Cerebellar nuclear complex (tissue), 1 donor: ENCODE data around the gene CBLN1.
A peak's percentile ranks its signal among the peaks of the same experiment; 100 is the strongest.

Source experiments
- DNase-seq, 2 experiments: peaks; one replicate each; lab custom pipeline; 2025; lab: John Stamatoyannopoulos, UW

CBLN1 gene

DNA sequence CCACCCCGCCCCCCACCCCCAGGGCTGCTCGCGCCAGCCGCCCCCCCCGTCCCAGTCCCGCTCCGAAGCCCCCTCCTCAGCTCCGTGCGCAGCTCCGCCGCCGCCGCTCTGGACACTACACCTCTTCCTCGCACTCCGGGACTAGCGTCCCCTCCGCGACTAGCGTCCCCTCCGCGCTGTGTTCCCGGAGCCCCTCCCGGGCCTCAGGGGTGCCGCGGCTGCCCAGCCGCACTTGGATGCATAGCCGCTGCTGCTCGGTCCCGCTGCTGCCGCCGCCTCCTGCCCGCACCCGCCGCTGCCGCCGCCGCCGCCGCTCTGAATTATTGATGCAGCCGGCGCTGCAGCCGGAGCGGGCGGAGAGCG is at the start of gene CBLN1:
Gene CBLN1, minus strand, starts transcription at position 359 of the 363 bp plus-strand sequence. CDS start 373 bp downstream, outside the sequence.
- no peak for DNase-seq

DNA sequence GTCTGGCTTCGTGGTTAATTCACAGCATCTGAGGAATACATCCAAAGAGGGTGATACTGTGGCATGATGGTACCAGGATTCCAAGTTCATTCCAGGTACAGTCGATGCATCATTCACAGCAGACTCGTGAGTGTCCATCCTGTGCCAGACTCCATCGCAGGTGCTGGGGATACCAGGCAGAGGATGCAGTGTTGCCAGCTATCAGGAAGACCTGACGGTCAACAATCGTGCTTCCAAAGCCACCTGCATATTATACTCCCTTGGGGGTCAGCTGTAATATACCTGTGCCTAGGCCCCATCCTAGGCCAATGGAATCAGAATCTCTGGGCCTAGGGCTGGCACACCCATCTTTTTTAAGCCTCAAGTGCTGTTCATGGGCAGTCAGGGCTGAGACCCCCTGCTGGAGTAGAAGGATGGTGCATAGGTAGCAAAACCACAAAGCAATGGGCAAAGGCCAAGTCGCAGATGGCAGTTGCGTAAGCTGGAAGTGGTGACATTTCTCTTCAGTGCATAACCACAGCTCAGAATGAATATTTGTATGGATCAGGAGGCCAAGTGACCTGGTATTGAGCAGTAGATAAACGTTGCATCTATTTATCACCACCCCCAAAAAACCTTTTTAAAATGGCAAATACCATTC is 49.0 kb upstream of the CBLN1 start:
- peak in 1 of 2 experiments; percentile 69 for DNase-seq

DNA sequence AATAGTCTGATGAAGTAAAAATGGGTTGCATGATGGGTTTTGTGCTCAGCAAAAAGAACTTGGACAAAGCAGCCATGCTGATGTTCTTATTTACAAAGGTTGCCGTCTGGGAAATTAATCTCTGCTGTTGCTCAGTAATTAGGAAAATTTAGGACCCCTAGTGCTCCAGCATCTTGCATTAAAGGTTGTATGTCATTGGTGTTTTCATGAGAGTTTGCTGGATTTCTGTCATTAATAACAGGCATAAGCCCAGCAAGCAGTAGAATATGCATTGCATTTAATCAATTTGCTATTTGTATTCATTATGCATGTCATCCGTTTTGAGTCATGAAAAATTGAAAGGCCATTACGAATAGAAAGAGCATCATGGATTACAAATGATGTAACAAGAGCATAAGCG is 46.7 kb upstream of the CBLN1 start:
- no peak for DNase-seq

DNA sequence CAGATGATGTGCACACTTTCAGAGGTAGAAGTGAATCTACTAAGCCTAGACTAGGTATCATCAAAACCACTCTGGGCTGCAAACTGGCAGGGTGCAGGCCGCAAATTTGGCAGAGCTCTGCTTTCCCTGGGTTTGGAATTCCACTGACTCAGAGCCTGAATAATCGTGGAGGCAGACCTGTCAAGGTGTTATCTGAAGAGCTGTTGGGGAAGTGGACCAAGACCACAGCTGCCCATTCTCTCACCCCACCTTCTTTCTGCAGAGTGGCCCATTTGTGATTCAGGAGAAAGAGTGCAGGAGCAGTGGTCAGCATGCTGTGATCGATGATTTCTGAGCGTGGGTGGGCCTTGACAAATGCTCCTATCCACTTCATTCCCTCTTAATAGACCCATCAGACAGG is 45.8 kb upstream of the CBLN1 start:
- no peak for DNase-seq

DNA sequence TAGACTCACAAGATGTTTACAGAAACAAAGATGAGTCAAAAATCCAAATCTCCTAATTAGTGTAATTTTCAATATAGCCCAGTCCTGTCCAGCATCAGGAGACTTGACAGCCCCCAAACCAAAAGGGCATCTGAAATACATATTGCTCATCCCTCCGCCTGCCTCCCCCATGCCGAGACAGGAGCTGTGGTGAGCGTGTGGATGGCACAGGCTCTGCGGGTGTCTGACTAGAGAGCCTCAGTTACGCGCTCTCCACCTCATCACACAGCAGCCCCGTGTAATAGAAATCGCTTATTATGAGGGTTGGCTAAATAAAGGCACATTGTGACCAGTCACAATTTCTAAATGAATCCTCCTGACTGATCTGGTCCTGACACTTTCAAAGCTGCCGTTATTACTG is 43.1 kb upstream of the CBLN1 start:
- DNase-seq: peak in 1 of 2 experiments; percentile 23

DNA sequence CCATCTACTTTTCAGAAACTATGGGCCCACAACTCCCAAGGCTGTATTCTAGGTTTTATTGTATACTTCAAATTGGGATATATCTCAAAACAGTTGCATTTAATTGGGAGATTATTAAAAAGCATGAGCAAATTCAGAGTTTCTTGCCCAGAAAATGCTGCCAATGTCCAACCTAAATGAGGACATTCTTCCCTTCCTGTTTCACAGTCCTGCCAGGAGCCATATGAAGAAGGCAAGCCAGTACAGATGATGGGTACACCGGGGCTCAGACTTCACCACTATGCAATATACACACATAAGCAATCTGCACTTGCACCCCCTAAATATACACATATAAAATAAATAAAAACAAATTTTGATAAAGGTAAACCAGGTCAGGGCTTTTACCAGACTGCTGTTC is 34.0 kb upstream of the CBLN1 start:
- no peak for DNase-seq

DNA sequence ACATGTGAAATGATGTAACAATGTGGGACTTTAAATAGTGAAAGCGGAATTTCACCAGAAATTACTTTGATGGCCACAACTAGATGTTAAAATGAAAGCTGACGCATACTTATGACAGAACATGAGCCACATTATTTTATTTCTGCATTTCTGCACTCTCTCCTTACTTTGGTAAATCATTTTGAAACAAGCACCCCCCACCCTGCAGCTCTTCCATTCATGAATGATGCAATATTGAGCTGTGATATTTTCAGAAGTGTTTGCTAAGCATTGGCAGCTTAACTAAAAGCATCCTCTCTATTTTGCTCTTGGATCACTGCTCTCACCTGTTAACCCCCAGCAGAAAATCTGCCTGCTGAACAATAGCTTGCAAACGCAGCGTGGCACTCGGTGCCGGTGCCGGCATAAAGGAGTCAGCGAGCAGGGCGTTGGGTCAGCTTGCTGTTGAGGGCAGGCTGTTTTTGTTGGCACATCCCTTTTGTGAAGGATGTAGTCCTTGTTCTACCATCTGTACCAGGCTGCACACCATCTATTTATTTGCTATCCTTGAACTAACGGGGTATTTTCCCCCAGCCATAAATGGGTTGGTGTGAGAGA is 30.8 kb upstream of the CBLN1 start:
- DNase-seq: peak; percentile 23 to 73

DNA sequence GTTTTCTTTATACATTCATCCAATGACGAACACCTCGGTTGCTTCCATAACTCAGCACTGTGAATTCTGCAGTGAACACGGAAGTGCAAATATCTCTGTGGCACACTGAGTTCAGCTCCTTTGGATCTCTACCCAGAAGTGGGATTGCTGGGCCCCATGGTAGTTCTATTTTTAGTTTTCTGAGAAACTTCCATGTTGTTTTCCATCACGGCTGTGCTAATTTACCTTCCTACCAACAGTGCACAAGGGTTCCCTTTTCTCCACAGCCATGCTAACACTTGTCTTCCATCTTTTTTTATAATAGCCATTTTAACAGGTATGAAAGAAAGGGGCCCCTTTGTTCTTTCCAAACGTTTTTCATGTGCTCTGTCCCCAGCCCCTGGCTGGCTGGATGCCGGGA is 30.2 kb upstream of the CBLN1 start:
- DNase-seq: no peak

DNA sequence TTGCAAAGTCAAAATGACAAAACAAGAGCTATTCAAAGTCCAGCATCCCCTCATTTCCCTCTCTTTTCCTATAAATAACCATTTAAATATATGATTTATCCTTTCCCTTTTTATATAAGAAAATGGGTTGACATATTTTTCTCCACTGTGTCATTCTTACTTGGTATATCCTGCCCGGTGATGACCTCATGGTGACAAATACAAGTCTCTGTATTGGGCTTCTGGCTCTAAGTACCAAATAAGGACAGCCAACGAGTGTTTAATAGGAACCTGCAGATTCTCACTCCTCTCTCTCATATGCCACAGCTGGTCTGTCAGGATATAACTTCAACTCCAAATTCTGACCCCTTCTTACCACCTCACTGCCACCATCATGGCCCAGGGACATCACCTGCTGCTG is 25.5 kb upstream of the CBLN1 start:
- DNase-seq: no peak

DNA sequence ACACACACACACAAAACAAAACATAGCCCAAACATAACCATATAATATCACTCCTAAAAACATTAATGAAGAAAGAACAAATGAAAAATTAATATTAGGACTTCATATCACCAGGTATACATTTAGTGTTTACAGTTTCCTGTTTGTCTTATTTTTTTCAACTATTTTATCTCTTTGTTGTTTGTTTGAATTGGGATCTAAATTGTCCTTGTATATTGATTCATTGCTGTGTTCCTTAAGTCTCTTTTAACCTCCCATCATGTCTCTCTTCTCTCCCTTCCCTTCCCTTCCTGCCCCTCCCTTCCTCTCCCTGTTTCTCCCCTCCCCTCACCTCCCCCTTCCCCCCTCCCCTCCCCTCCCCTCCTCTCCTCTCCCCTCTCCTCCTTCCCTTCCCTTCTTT is 23.8 kb upstream of the CBLN1 start:
- DNase-seq: no peak

DNA sequence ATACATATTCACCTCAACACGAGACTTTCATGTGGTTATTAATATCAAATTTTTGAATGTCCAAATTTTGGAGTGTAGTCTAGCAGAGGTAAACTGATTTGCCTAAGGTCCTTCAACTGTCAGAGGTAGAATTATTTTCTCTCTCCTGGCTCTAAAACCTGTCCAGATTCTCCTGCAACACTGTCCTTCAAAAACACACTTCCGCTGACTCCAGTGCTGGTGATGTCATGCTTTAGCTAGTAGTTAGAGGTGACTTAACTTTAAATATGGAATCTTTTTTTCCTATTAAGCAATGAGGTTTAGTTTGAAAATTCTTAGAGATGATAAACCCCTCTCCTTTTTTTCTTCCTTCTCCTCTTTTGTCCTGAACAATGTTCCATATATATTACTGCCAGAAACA is 10.8 kb upstream of the CBLN1 start:
- DNase-seq: no peak

DNA sequence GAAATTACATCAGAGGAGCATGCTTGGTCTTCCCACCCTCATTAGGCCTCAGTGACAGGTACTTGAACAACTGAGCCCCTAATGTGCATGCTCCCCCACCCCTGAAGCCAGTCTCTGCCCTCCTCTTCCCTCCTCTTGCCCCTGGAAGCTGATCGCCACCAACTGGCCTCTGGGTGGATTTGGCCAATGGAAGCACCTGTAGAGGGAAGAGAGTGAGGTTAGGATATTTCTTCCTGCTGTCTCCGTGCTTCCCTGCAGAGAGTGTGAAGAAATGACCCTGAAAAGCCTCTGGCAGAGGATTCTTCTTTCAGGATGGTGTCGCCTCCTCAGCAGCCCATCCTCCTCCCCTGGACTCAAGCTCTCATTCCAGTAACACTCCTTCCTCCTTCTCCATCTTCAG is 5.9 kb upstream of the CBLN1 start:
- DNase-seq: no peak

DNA sequence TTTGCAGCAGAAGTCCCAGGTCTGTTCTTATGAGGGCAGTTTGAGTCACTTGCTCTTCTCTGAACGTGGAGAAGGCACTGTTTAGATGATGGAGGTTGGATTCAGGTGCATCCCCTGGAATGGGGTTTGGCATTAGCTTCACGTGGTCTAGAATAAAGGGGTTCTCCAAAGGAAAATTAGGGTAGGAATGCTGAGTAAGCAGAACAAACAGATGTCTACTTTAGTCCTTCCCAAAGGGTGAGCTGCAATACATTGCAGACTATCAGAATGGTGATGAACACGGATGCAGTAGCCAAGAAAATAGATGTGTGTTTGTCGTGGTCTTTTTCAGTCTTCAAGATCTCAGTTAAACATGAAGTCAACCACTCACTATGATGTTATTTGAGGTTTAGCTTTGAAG is 3.3 kb upstream of the CBLN1 start:
- DNase-seq: no peak

DNA sequence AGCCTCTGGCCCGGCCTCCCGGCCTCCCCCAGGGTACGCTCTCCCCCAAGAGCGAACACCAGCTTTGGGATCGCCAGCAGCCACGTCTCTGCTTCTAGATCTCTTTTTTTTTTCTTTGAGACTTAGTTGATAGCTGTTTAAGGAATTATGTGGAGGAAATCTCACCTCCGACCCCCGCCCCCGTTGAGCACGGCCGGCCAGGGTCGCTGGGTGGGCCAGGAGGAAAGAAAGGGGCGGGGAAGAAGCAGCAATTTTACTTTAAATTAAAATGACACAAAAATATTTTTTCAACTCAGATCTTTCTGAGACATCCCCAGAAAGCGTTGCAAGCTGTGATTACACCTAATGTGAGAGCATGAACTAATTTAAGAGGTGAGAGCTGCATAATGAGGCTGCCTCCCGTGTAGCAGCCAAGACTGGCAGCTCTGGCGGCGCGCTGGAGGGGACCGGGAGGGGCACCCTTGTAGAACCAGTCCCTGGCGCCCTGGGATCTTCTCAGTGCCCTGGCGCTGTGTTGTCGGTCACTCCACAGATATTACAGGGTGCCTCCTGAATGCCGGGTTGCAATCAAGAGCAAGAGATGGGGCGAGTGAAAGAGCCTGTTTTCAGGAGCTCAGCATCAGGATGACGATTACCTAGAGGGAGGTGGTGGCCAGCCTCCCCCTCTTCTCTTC is 1.9 kb upstream of the CBLN1 start:
- no peak for DNase-seq

DNA sequence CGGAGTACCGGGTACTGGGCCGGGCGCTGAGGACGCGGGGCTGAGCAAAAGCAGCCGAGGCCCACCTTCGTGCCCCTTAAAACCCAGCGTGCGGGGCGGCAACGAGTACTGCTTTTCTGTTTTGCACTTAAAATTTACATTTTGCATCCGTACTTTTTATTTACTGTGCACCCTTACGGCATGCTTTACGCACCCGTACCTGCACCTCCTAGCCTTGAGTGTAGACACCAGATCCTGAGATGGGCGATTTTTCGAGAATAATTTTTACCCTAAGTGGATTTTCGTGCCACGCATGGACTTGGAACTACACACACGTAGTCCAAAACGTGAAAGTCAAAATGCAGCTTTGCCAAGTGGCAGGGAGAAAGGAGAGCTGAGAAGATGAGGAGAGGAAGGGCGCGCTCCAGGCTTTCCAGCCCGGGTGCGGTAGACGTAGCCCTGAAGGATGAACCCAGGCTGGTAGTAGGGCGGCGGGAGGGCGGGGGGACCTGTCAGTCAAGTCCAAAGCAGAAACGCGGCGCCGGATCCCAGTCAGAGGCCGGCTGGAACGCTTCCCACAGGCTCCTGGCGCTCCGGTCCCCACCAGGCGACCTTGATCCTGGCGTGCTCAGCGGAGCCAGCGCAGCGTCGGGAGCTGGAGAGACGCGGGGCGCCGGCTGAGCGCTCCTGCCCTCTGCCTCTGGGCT is 1.2 kb upstream of the CBLN1 start:
- DNase-seq: no peak

DNA sequence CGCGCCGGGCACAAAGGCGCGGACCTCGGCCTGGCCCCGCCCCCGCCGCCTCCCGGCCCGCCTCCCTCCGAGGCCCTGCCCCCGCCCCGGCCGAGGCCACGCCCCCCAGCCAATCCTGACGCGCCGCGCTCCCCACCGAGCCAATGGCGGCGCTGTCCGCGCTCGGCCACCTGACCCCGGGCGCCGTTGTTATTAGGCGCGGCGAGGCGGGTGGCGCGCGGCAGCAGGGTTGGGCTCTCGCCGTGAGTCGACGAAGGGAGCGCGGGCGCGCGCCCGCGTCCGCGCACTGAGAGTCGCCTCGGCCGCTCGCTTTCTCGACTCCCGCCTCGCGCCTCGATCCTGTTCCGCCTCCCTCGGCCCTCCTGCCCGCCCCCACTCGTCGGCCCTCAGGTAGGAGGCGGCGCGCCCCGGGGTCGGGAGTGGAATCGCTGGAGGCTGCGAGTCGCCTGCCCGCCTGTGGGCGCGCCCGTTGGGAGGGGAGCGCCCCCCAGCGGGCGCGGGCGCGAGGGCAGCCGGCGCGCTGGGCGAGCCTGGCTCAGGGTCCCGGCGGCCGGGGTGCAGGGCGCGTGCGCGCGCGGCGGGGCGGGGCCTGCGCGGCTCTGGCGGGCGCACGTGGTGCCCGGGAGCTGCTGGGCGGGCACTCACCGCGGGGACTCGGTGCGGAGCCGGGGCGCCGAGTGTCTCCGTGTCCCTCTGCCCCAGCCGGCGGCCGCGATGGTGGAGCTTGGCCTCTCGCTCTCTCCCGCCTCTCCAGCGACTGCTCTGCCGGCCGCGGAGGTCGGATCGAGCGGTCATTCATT is 405 bp upstream of the CBLN1 start:
- peak; percentile 74 to 81 for DNase-seq

DNA sequence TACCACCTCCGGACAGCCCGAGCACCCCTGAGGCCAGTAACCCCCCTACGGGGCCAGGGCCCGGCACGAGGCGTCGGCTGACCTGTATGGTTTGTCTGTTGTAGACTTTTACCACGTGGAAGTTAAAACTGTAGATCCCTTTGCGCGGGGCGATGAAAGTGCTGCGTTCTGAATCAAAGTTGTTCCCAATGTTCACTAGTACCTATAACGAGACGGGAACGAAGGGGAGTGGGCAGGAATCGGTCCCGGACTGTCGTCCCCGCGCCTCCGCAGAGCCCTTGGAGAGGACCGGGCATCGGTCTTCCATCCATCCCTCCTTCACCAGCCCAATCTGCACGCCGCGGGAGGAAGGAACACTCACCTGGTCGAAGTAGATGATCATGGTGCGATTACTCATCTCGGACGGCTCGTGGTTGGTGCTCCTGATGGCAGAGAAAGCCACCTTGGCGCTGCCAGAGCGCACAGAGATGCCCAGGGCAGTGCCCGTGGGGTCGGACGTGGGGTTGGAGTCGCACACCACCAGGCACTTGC is 732 bp downstream of the CBLN1 start:
- no peak for DNase-seq

DNA sequence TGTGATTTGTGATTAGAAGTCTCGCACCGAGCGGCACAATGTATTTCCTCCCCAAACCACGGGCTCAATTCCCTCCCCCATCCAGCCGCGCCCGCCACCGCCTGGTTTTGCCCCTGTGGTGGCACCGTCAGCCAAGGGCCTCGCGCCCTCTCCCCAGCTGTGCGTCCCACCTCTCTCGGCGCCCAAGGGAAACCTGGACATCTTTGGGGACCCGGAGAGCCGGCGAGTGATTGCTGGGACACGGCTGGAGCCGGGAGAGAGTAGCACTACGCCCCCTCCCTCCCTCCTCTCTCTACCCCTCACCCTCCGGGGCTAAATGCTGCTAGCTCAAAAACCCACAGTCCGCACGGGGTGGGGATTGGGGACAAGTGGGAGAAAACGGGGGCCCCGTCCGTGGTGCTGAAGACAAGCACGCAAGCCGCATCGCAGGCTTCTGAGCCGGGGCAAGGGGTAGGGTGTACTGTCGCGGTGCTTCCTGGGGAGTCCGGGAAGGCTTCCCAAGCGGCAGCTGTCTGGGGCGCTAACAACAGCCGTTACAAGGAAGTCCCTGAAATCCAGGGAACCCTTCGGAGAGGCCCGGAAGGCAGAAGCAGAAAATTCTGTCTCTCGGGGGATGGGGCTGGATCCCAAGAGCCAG is 1.4 kb downstream of the CBLN1 start:
- no peak for DNase-seq

DNA sequence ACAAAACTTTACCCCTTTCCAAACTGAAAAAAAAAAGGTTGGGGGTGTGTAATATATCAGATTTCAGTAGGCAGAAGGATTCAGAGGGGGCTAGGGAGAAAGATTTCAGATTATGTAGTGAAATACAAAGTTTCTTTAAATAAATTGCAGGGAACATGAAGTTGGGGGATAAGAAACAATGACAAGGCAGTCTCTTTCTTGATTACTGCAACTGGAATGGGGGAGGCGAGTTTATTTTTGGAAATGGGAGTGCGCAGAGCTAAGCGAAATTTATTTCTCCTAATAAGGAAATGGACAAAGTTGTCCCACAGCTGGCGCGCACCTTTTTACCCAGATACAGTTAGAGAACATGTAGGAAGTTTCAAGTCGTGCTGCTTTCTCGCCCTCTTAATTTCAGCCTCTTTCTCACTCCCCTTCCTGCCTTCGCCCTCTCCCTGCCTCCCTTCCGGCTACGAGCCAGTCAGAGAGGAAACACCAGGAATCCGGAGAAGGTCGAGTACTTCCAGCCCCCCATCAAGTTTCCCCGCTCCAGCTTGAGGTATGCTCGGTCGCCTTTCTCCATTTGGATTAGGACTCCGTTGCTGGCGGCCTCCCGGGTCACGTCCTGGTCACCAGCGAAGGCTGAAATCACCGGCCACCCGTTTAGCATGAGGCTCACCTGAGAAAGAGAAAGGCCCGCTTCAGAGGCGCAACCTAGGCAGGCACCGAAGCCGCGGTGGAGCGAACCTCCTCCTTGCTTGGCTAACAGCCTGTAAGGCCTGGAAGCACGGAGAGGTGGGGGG is 2.5 kb downstream of the CBLN1 start:
- DNase-seq: no peak

DNA sequence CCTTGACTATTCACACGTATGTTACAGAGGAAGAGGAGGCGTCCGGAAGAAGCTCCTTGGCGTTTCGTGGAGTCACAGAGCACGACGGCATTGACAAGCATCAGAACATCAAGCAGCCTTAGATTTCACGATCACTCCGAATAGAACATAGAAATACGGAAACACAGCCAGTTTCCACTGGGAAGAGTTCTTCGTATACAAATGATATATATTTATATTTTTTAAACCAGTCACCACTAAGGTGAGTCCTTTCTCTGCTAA is 3.1 kb downstream of the CBLN1 start:
- DNase-seq: no peak
